ENCODE measurements around the gene TSPEAR. TPM values are rescaled to one million over a fixed set of nuclear protein-coding genes. Genes with fewer than 3 reads are reported as not detected.

TSPEAR gene
- total and polyA plus RNA-seq, 2 donors (not counting 1 experiment from before 2014, with no cell fraction given) = not detected

DNA sequence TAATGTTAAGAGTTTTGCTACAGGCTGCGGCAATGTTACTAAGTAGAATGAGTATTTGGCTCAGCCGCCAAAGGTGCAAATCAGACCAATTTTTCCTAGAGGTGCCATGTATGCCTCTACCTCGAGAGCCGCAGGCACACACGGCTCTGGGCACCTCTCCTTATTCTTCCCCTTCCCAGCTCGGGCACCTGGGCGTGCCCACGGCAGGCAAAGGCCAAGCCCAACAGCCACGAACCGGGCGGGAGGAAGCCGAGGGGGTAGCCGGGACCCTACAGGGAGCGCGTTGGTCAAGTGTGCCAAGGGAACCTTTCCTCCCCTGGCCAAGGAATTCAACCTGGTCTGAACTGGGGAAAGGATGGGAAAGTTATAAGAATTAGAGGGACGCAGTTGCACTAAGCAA is 225.1 kb downstream of the TSPEAR start:
- Histone ChIP-seq H4K20me1 (ENCODE audit: control insufficient read depth, insufficient read depth, low read length, poor library complexity, severe bottlenecking) (no peaks in the 10 kb centered on the region), H2AFZ (ENCODE audit: insufficient read depth, low read depth, low read length, poor library complexity, severe bottlenecking) (no peak overlapping the region), H3K4me1 (ENCODE audit: control insufficient read depth in 2 of 2, insufficient read depth in 2 of 2, low read length in 2 of 2) (no peaks in the 10 kb centered on the region), H3K4me2 (replicated peaks; ENCODE audit: low read depth, low read length, poor library complexity, severe bottlenecking) (no peak overlapping the region), H3K79me2 (ENCODE audit: control insufficient read depth, insufficient read depth, low read length) (no peaks in the 10 kb centered on the region), H3K4me3 (ENCODE audit: control extremely low read depth in 1 of 5, extremely low read depth in 1 of 5, insufficient read depth in 1 of 5, low read depth in 2 of 5, low read length in 4 of 5) (no peak overlapping the region), H3K27ac (ENCODE audit: low read length in 2 of 2) (no peak overlapping the region), H3K9ac (ENCODE audit: low read length) (no peak overlapping the region), H3K9me3 (ENCODE audit: control extremely low read depth in 1 of 3, control insufficient read depth in 2 of 3, insufficient read depth in 1 of 3, low read length in 2 of 3) (peaks cover 3 to 8% (median 5%) of the 10 kb centered on the region in 3 donors), H3K27me3 (replicated peaks in 1 of 4; ENCODE audit: control extremely low read depth in 1 of 4, control insufficient read depth in 3 of 4, insufficient read depth in 4 of 4, low read length in 3 of 4) (peaks cover 0 to 11% (median 0%) of the 10 kb centered on the region in 4 experiments), H3K36me3 (replicated peaks in 1 of 2; ENCODE audit: control extremely low read depth in 1 of 2, control insufficient read depth in 1 of 2, extremely low read depth in 1 of 2, insufficient read depth in 2 of 2, low read length in 1 of 2) (no peaks in the 10 kb centered on the region)
- H3K27me3 Mint-ChIP-seq = peaks cover 18% of the 10 kb centered on the region
- H3K4me1 Mint-ChIP-seq = no peaks in the 10 kb centered on the region
- intact Hi-C loops (cut with micrococcal nuclease) = loop anchor here (10.0 kb wide), 2 partner anchors 132 to 672 kb away; partner anchors contain the start of gene TRPM2
- no peaks in the 10 kb centered on the region for H3K9me3 Mint-ChIP-seq (ENCODE audit: insufficient read depth)
- ChIA-PET CTCF (no interaction called here), POLR2A (no interaction called here)
- DNase-seq = no peak
- TF ChIP-seq, protein P1, sequence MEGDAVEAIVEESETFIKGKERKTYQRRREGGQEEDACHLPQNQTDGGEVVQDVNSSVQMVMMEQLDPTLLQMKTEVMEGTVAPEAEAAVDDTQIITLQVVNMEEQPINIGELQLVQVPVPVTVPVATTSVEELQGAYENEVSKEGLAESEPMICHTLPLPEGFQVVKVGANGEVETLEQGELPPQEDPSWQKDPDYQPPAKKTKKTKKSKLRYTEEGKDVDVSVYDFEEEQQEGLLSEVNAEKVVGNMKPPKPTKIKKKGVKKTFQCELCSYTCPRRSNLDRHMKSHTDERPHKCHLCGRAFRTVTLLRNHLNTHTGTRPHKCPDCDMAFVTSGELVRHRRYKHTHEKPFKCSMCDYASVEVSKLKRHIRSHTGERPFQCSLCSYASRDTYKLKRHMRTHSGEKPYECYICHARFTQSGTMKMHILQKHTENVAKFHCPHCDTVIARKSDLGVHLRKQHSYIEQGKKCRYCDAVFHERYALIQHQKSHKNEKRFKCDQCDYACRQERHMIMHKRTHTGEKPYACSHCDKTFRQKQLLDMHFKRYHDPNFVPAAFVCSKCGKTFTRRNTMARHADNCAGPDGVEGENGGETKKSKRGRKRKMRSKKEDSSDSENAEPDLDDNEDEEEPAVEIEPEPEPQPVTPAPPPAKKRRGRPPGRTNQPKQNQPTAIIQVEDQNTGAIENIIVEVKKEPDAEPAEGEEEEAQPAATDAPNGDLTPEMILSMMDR (IDR thresholded peaks at IDR 0.05) = no peak
- TF ChIP-seq EZH2 (IDR thresholded peaks at IDR 0.05; ENCODE audit: borderline replicate concordance, insufficient read depth, low read depth, low read length, poor library complexity, severe bottlenecking) = no peak
- ATAC-seq (ENCODE audit: low read depth) = no peak
- no peak overlapping the region for H3K4me3 Mint-ChIP-seq
- WGBS (ENCODE audit: insufficient coverage) = 80% methylated on average over 4 of the region's 16 CpGs
- no peak overlapping the region for H3K27ac Mint-ChIP-seq

DNA sequence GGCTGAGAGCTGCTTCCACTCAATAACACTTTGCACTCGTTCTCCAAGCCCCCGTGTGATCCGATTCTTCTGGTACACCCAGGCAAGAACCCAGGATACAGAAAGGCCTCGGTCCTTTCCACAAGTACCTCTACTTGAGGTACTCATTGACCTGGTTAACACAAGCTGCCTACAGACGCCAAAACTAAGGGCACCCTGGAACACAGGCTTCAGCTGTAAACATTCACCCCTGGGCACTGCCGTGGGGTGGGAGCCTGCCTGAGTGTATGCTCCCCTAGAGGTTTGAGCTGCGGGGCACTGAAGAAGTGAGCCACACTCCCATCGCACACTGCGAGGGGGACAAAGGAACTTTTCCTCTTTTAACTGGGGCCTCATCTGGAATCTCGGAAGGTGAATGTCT is 225.6 kb downstream of the TSPEAR start:
- H3K4me3 Mint-ChIP-seq = no peak overlapping the region
- no peaks in the 10 kb centered on the region for H3K4me1 Mint-ChIP-seq
- no peaks in the 10 kb centered on the region for H3K9me3 Mint-ChIP-seq (ENCODE audit: insufficient read depth)
- intact Hi-C loops (cut with micrococcal nuclease) = loop anchor here (10.0 kb wide), 2 partner anchors 131 to 671 kb away; partner anchors contain the start of gene TRPM2
- H2AFZ ChIP-seq (ENCODE audit: insufficient read depth, low read depth, low read length, poor library complexity, severe bottlenecking) = no peak overlapping the region
- peaks cover 3 to 8% (median 5%) of the 10 kb centered on the region in 3 donors for H3K9me3 ChIP-seq (ENCODE audit: control extremely low read depth in 1 of 3, control insufficient read depth in 2 of 3, insufficient read depth in 1 of 3, low read length in 2 of 3)
- H3K27ac ChIP-seq (ENCODE audit: low read length in 2 of 2) = no peak overlapping the region
- WGBS (ENCODE audit: insufficient coverage) = 86% methylated on average over 9 of the region's 10 CpGs
- ChIA-PET CTCF (no interaction called here), POLR2A (interaction anchor here (0.6 kb wide), 1 partner anchor 124 kb away, joined by 5 read pairs; no protein-coding TSS in a partner anchor)
- TF ChIP-seq, protein P1 (IDR thresholded peaks at IDR 0.05) = no peak
- no peak for TF ChIP-seq EZH2 (IDR thresholded peaks at IDR 0.05; ENCODE audit: borderline replicate concordance, insufficient read depth, low read depth, low read length, poor library complexity, severe bottlenecking)
- no peaks in the 10 kb centered on the region for H3K79me2 ChIP-seq (ENCODE audit: control insufficient read depth, insufficient read depth, low read length)
- H3K36me3 ChIP-seq (replicated peaks in 1 of 2; ENCODE audit: control extremely low read depth in 1 of 2, control insufficient read depth in 1 of 2, extremely low read depth in 1 of 2, insufficient read depth in 2 of 2, low read length in 1 of 2) = no peaks in the 10 kb centered on the region
- no peak for ATAC-seq (ENCODE audit: low read depth)
- H3K4me1 ChIP-seq (ENCODE audit: control insufficient read depth in 2 of 2, insufficient read depth in 2 of 2, low read length in 2 of 2) = no peaks in the 10 kb centered on the region
- H4K20me1 ChIP-seq (ENCODE audit: control insufficient read depth, insufficient read depth, low read length, poor library complexity, severe bottlenecking) = no peaks in the 10 kb centered on the region
- H3K27me3 ChIP-seq (replicated peaks in 1 of 4; ENCODE audit: control extremely low read depth in 1 of 4, control insufficient read depth in 3 of 4, insufficient read depth in 4 of 4, low read length in 3 of 4) = peaks cover 0 to 11% (median 0%) of the 10 kb centered on the region in 4 experiments
- H3K9ac ChIP-seq (ENCODE audit: low read length) = peak overlapping the region; percentile 47
- no peak for DNase-seq
- H3K27me3 Mint-ChIP-seq = peaks cover 18% of the 10 kb centered on the region
- no peak overlapping the region for H3K27ac Mint-ChIP-seq
- H3K4me2 ChIP-seq (replicated peaks; ENCODE audit: low read depth, low read length, poor library complexity, severe bottlenecking) = peak overlapping the region; percentile 53
- peak overlapping the region in 3 of 5 experiments; percentile 38 to 55 (median 39) for H3K4me3 ChIP-seq (ENCODE audit: control extremely low read depth in 1 of 5, extremely low read depth in 1 of 5, insufficient read depth in 1 of 5, low read depth in 2 of 5, low read length in 4 of 5)

All from B cell (primary cell).